Thyroid gland (tissue), 4 donors: Measurements from ENCODE around the gene MAP4K5.

ENCODE experiments used
- CTCF ChIP-seq, 6 experiments: fragments of 200-600 bp in 3 of 6; fragments of 450-650 bp in 3 of 6; sonication (generic) in 3 of 6; IDR thresholded peaks; one replicate each; pipeline ENCODE4 v1.5.1; 2016 to 2019; ENCODE audit warnings: antibody characterized with exemption in 6 of 6, mild to moderate bottlenecking in 2 of 6, inconsistent platforms in 1 of 6, moderate library complexity in 1 of 6
- POLR2A ChIP-seq, 2 donors: fragments of 450-650 bp; IDR thresholded peaks; one replicate each; pipeline ENCODE4 v1.6.1; 2017; ENCODE audit warnings: antibody characterized with exemption in 2 of 2, mild to moderate bottlenecking in 2 of 2, moderate library complexity in 1 of 2

GRCh38 chr14:50373959-50374358, 158.4 kb downstream of the MAP4K5 start:
- no peak for TF ChIP-seq CTCF (IDR thresholded peaks at IDR 0.05)
- TF ChIP-seq POLR2A (IDR thresholded peaks at IDR 0.05): no peak
